Transverse colon (tissue), 4 donors: Measurements from ENCODE around the gene TFB2M. TPM values are rescaled to one million over a fixed set of nuclear protein-coding genes. Genes with fewer than 3 reads are reported as not detected.

Source experiments
- DNase-seq: peaks from one replicate; pipeline ENCODE4 v3.0.0-alpha.2; 2019
- H3K27ac ChIP-seq, 4 donors: fragments of 200-600 bp; sonication (generic); 2 replicates each; pipeline ENCODE4 v1.5.1; 2016 to 2018; ENCODE audit warnings: inconsistent platforms in 4 of 4
- H3K27me3 ChIP-seq: fragments of 200-600 bp; sonication (generic); 2 replicates; pipeline ENCODE4 v1.5.1; 2017; ENCODE audit warnings: inconsistent platforms
- H3K36me3 ChIP-seq, 4 donors: fragments of 200-600 bp; sonication (generic); 2 replicates each; pipeline ENCODE4 v1.5.1; 2017 to 2019; ENCODE audit warnings: inconsistent platforms in 4 of 4
- H3K4me1 ChIP-seq, 4 donors: fragments of 200-600 bp; sonication (generic); 2 replicates each; pipeline ENCODE4 v1.5.1; 2017 to 2020; ENCODE audit warnings: inconsistent platforms in 4 of 4
- H3K4me3 ChIP-seq, 4 donors: fragments of 200-600 bp; sonication (generic); 1 replicate in 1 of 4; 2 replicates in 3 of 4; pipeline versions ENCODE4 v1.5.1 to v1.6.1; 2017 to 2019; ENCODE audit warnings: inconsistent platforms in 4 of 4
- H3K9me3 ChIP-seq, 2 donors: fragments of 200-600 bp; sonication (generic); 2 replicates each; pipeline ENCODE4 v1.5.1; 2017 to 2019; ENCODE audit warnings: inconsistent platforms in 2 of 2
- EP300 ChIP-seq: sonication (generic); formaldehyde crosslinking; IDR thresholded peaks from one replicate; pipeline ENCODE4 v1.6.1; 2017; ENCODE audit warnings: antibody characterized with exemption, low read depth
- POLR2A ChIP-seq: fragments of 450-650 bp; IDR thresholded peaks from one replicate; pipeline ENCODE4 v1.6.1; 2016; ENCODE audit warnings: antibody characterized with exemption, mild to moderate bottlenecking, moderate library complexity
- POLR2AphosphoS5 ChIP-seq, 3 donors: sonication (generic); formaldehyde crosslinking; IDR thresholded peaks; one replicate each; pipeline ENCODE4 v1.6.1; 2016; ENCODE audit warnings: antibody characterized with exemption in 3 of 3
- WGBS, 2 donors: methylation state at CpG; one replicate each; pipeline ENCODE4 v1.1.5; 2018; ENCODE audit warnings: low coverage in 1 of 2; 5-methylcytosine and 5-hydroxymethylcytosine counted together
- in situ Hi-C, 4 donors: fragments of 200-750 bp; cut with MboI; loops; one replicate each; pipeline versions ENCODE4 v1.15.0 to v1.15.1; 2017; ENCODE audit warnings: low sequenced_read_pairs in 3 of 4, low pct_ligation_motif_present in 1 of 4, low pct_unique_long_range_greater_than_20kb in 1 of 4
- intact Hi-C: fragments of 100-400 bp; cut with DNase I; formaldehyde crosslinking; loops from one replicate; pipeline ENCODE4 v1.15.1; 2023; ENCODE audit warnings: low total_unique reads
- total RNA-seq, 4 donors: library from RNA; depleted of rRNA; stranded (reverse); fragments of >200 nt; gene quantifications; one replicate each; pipeline ENCODE4 v1.1.0, GENCODE V29; 2016
- TF ChIP-seq, protein P1 (sequence below), 5 experiments: fragments of 200-600 bp in 3 of 5; fragments of 450-650 bp in 2 of 5; sonication (generic) in 3 of 5; IDR thresholded peaks; 1 replicate in 2 of 5; 2 replicates in 3 of 5; pipeline ENCODE4 v1.5.1; 2016 to 2017; ENCODE audit warnings: antibody characterized with exemption in 5 of 5, inconsistent platforms in 3 of 5, mild to moderate bottlenecking in 2 of 5, moderate library complexity in 1 of 5

The TFB2M gene
- total RNA-seq, 4 donors from 2014 or later, result 0.40 to 12.7 (median 5.5) TPM

DNA sequence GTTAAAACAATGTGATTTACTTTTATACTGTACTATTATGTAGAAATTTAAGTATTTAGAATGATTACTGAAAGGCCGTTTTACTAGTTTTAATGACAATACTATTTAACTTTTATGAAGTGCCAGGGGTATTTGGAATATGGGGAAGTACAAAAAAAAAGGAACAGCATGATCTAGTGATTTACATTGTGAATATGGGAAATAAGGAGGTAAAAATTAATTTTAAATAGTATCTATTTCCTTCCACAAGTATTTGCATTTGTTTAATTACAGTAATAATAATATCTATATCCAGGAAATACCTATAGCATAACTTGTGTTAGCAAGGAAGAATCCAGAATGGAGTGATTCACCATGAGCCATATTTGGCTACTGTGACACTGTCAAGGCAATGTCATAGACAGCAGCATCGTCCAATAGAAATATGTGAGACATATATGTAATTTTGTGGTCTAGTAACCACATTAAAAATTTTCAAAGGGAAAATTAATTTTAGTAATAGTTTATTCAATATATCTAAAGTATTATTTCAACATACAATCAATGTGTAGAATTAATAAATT, 22.2 kb upstream of the TFB2M start:
- H3K27ac ChIP-seq, result peak overlapping the region; percentile 64 to 80 (median 73)
- in situ Hi-C loops (no loop called here), intact Hi-C loops (no loop called here)
- H3K27me3 ChIP-seq, result no peaks in the 10 kb centered on the region
- DNase-seq, result no peak
- no peak overlapping the region for H3K4me3 ChIP-seq
- peaks cover 0 to 9% (median 0%) of the 10 kb centered on the region in 4 donors for H3K36me3 ChIP-seq
- 67 to 68% methylated on average over 2 of the region's 2 CpGs for WGBS, 2 donors
- H3K9me3 ChIP-seq, result peaks cover 0 to 5% of the 10 kb centered on the region in 2 donors
- TF ChIP-seq POLR2AphosphoS5 (IDR thresholded peaks at IDR 0.05), result no peak
- TF ChIP-seq, protein P1, sequence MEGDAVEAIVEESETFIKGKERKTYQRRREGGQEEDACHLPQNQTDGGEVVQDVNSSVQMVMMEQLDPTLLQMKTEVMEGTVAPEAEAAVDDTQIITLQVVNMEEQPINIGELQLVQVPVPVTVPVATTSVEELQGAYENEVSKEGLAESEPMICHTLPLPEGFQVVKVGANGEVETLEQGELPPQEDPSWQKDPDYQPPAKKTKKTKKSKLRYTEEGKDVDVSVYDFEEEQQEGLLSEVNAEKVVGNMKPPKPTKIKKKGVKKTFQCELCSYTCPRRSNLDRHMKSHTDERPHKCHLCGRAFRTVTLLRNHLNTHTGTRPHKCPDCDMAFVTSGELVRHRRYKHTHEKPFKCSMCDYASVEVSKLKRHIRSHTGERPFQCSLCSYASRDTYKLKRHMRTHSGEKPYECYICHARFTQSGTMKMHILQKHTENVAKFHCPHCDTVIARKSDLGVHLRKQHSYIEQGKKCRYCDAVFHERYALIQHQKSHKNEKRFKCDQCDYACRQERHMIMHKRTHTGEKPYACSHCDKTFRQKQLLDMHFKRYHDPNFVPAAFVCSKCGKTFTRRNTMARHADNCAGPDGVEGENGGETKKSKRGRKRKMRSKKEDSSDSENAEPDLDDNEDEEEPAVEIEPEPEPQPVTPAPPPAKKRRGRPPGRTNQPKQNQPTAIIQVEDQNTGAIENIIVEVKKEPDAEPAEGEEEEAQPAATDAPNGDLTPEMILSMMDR (IDR thresholded peaks at IDR 0.05), result no peak
- no peak for TF ChIP-seq EP300
- no peak for TF ChIP-seq POLR2A
- peaks cover 16 to 81% (median 48%) of the 10 kb centered on the region in 4 donors for H3K4me1 ChIP-seq

DNA sequence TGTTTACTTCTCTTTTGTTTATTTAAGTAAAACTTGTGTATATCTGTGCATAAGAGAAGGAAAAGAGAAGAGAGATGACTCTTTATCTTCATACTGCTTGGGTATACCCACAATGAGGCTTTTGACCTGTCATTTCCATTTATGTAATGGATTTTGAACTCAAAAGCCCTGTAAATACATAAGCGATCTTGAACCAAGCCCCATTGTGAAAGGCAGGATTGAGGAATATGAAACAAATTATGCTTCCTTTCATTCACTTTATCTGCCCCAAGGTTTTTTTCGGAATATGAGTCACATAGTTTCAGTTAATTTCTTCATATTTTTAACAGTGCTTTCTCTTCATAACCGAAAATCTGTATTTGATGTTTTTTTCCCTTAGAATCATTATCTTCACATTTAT, 21.5 kb upstream of the TFB2M start:
- in situ Hi-C loops (no loop called here), intact Hi-C loops (loop anchor here (1.0 kb wide), 1 partner anchor 9 kb away; no protein-coding TSS in a partner anchor)

DNA sequence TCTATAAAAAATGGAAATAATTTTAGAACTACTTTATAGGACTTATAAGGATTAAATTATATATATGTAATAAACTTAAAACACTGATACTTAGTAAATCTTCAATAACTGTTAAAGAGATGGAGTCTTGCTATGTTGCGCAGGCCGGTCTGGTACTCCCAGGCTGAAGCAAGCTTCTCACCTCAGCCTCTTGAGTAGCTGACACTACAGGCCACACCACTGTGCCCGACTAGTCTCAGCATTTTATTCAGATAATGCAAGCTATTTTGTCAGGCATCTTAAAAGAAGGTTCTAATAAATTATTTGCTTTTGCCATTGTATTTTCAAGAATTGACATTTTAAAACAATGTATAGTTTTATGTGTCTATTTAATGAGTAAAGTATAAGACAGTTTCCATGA, 21.0 kb upstream of the TFB2M start:
- Histone ChIP-seq H3K9me3 (peaks cover 0 to 5% of the 10 kb centered on the region in 2 donors), H3K4me1 (peaks cover 16 to 81% (median 56%) of the 10 kb centered on the region in 4 donors), H3K27me3 (no peaks in the 10 kb centered on the region), H3K4me3 (no peak overlapping the region), H3K27ac (peak overlapping the region; percentile 64 to 80 (median 73)), H3K36me3 (no peaks in the 10 kb centered on the region)
- in situ Hi-C loops (no loop called here), intact Hi-C loops (loop anchor here (1.0 kb wide), 1 partner anchor 9 kb away; no protein-coding TSS in a partner anchor)
- WGBS, 2 donors, result 77 to 85% methylated on average over 3 of the region's 3 CpGs
- no peak for DNase-seq
- TF ChIP-seq POLR2A (no peak), POLR2AphosphoS5 (IDR thresholded peaks at IDR 0.05) (no peak), EP300 (no peak)
- TF ChIP-seq, protein P1 (IDR thresholded peaks at IDR 0.05), result no peak

More for the DNA sequence above, 21.5 kb upstream of the TFB2M start:
- 44 to 59% methylated on average over 3 of the region's 3 CpGs for WGBS, 2 donors
- Histone ChIP-seq H3K4me1 (peaks cover 16 to 81% (median 52%) of the 10 kb centered on the region in 4 donors), H3K27ac (peak overlapping the region; percentile 64 to 80 (median 73)), H3K4me3 (peak overlapping the region in 1 of 4 donors; percentile 8), H3K27me3 (no peaks in the 10 kb centered on the region), H3K9me3 (peaks cover 0 to 5% of the 10 kb centered on the region in 2 donors), H3K36me3 (peaks cover 0 to 5% (median 0%) of the 10 kb centered on the region in 4 donors)
- TF ChIP-seq EP300, result no peak
- peak; percentile 8 for TF ChIP-seq POLR2A
- DNase-seq, result no peak

DNA sequence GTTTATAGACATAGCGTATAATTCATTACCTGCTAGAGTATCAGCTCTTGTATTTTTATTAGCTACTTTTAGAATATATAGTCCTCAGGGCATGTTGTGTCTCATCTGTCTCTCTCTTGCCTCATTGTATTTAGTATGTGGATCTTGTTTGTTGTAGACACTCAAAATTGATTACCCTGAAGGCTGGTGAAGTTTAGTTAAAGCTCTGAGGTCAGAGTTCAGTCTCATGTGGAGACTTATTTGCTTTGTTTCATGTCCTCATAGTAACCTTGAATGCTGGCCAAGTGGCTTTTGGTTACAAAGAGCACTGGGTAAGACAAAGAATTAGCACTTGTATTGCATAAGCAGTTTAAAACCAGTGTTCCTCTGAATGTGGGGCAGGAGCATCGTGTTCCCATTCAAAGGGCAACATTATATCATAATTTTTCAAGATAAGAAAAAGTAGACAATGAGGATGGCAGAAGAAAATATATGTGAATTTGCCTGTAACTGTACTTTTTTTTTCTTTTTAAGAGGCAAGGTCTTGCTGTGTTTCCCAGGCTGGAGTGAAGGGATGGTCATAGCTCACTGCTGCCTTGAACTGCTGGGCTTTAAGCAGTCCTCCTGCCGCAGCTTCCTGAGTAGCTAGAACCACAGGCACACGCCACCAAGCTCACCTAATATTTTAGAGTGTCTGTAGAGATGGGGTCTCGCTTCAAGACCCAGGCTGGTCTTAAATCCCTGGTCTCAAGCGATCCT, 17.6 kb upstream of the TFB2M start:
- 63% methylated on average over 4 to 6 of the region's 6 CpGs for WGBS, 2 donors
- Histone ChIP-seq H3K4me1 (peaks cover 30 to 94% (median 73%) of the 10 kb centered on the region in 4 donors), H3K9me3 (no peaks in the 10 kb centered on the region), H3K27me3 (no peaks in the 10 kb centered on the region), H3K27ac (peak overlapping the region; percentile 82 to 88 (median 86)), H3K4me3 (peak overlapping the region in 2 of 4 donors; percentile 12 to 42), H3K36me3 (no peaks in the 10 kb centered on the region)
- in situ Hi-C loops (no loop called here), intact Hi-C loops (no loop called here)
- no peak for TF ChIP-seq POLR2A
- peak; percentile 62 for TF ChIP-seq EP300
- TF ChIP-seq POLR2AphosphoS5 (IDR thresholded peaks at IDR 0.05), result peak; percentile 16 to 78 (median 69)
- TF ChIP-seq, protein P1 (IDR thresholded peaks at IDR 0.05), result no peak
- DNase-seq, result peak; percentile 53
